DND-41 (cell line): ENCODE results near the gene RBMS2.
A peak's percentile ranks its signal among the peaks of the same experiment; 100 is the strongest.

Source experiments
- ATAC-seq: fragments of 200-7000 bp; cut with Tn5 transposase; 3 replicates; pipeline ENCODE4 v1.9.1; 2021; ENCODE audit warnings: low read depth; ENCODE audit not compliant: insufficient read depth
- DNase-seq: peaks from one replicate; pipeline ENCODE4 v3.0.0-alpha.2; 2020
- H2AFZ ChIP-seq: 2 replicates; pipeline ENCODE4 v1.6.0; 2012; ENCODE audit warnings: low read depth, low read length
- H3K27ac ChIP-seq: 2 replicates; pipeline ENCODE4 v1.5.1; 2012; ENCODE audit warnings: low read length, inconsistent platforms
- H3K27me3 ChIP-seq: fragments of 200-600 bp; sonication (generic); 2 replicates; pipeline ENCODE4 v1.6.0; 2012; ENCODE audit warnings: low read length, mild to moderate bottlenecking, inconsistent platforms; ENCODE audit not compliant: insufficient read depth, poor library complexity
- H3K36me3 ChIP-seq: 2 replicates; pipeline ENCODE4 v1.5.1; 2012; ENCODE audit warnings: low read length, inconsistent platforms; ENCODE audit not compliant: insufficient read depth
- H3K4me1 ChIP-seq: 2 replicates; pipeline ENCODE4 v1.5.1; 2012; ENCODE audit warnings: mild to moderate bottlenecking, low read length; ENCODE audit not compliant: insufficient read depth
- H3K4me2 ChIP-seq: 2 replicates; pipeline ENCODE4 v1.6.0; 2012; ENCODE audit warnings: mild to moderate bottlenecking, moderate library complexity, low read length, inconsistent platforms; ENCODE audit not compliant: insufficient read depth
- H3K4me3 ChIP-seq, 2 experiments: fragments of 200-600 bp in 1 of 2; shearing (Covaris generic) in 1 of 2; 2 replicates each; pipeline ENCODE4 v1.5.1; 2012 to 2016; ENCODE audit warnings: inconsistent platforms in 2 of 2, low read length in 2 of 2, mild to moderate bottlenecking in 2 of 2, low read depth in 1 of 2, moderate library complexity in 1 of 2
- H3K79me2 ChIP-seq: 2 replicates; pipeline ENCODE4 v1.6.0; 2012; ENCODE audit warnings: low read length, inconsistent platforms; ENCODE audit not compliant: insufficient read depth
- H3K9ac ChIP-seq: 2 replicates; pipeline ENCODE4 v1.6.0; 2012; ENCODE audit warnings: low read depth, mild to moderate bottlenecking, inconsistent platforms, low read length, moderate library complexity
- H3K9me3 ChIP-seq: 2 replicates; pipeline ENCODE4 v1.5.1; 2012; ENCODE audit warnings: low read length, moderate library complexity, mild to moderate bottlenecking, inconsistent platforms; ENCODE audit not compliant: insufficient read depth, severe bottlenecking
- H4K20me1 ChIP-seq: 2 replicates; pipeline ENCODE4 v1.6.0; 2012; ENCODE audit warnings: low read length; ENCODE audit not compliant: insufficient read depth
- CTCF ChIP-seq: IDR thresholded peaks from 2 replicates; pipeline ENCODE4 v1.5.1; 2012; ENCODE audit warnings: borderline replicate concordance, low read length, moderate library complexity, mild to moderate bottlenecking; ENCODE audit not compliant: poor library complexity, severe bottlenecking; ENCODE audit errors: extremely low read depth
- EZH2 ChIP-seq: IDR thresholded peaks from 3 replicates; pipeline ENCODE4 v1.6.1; 2012; ENCODE audit warnings: borderline replicate concordance, low read depth, mild to moderate bottlenecking, moderate library complexity, low read length, inconsistent platforms; ENCODE audit not compliant: severe bottlenecking

Gene RBMS2

GRCh38 chr12:56632701-56633467 is 111.3 kb downstream of the RBMS2 start:
- Histone ChIP-seq H3K4me1 (peaks cover 71% of the 10 kb centered on the region), H3K4me2 (peak overlapping the region; percentile 72), H3K27ac (no peak overlapping the region), H3K4me3 (no peak overlapping the region), H3K9me3 (no peaks in the 10 kb centered on the region), H2AFZ (no peak overlapping the region), H3K27me3 (no peaks in the 10 kb centered on the region), H3K9ac (peak overlapping the region; percentile 11; the same call in 1 of the 2 replicates), H3K79me2 (peaks cover 65% of the 10 kb centered on the region), H4K20me1 (peaks cover 14% of the 10 kb centered on the region; the same call in 1 of the 2 replicates), H3K36me3 (peaks cover 8% of the 10 kb centered on the region)
- DNase-seq (no peak), ATAC-seq (no peak)
- no peak for TF ChIP-seq CTCF
- TF ChIP-seq EZH2 = no peak

DNA sequence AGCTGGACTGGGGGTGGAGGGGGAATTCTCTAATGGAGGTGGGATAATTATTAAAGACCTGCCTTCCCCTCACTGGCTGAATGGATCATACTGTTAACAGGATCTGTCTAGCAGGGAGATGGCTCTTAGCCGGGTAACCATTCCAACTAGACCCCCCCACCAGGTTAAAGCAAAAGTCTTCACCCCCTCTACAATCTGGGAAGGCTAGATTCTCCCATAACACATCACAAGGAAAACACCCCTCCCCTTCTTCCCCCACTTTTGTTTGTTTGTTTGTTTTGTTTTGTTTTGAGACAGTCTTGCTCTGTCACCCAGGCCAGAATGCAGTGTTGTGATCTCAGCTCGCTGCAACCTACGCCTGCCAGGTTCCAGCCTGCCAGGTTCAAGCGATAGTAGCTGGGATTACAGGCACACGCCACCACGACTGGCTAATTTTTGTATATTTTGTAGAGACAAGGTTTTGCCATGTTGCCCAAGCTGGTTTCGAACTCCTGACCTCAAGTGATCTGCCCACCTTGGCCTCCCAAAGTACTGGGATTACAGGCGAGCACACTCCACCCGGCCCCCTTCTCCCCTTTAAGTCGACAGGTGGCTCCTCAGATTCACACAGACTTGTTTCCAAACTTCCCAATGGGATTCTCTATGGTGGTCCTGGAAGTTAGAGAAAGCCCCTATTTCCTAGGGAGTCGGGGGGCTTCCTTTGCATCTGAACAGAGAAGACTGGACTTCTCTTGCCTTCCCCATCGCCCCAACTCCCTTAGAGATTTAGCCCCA is 112.0 kb downstream of the RBMS2 start:
- Histone ChIP-seq H4K20me1 (peaks cover 8% of the 10 kb centered on the region; the same call in 1 of the 2 replicates), H3K9ac (peak overlapping the region; percentile 61), H3K4me3 (peak overlapping the region; percentile 61 to 83; a peak in 3 of 4 replicates), H2AFZ (peak overlapping the region; percentile 60), H3K9me3 (no peaks in the 10 kb centered on the region), H3K4me1 (peaks cover 63% of the 10 kb centered on the region), H3K4me2 (peak overlapping the region; percentile 72), H3K36me3 (peaks cover 15% of the 10 kb centered on the region), H3K27ac (peak overlapping the region; percentile 68), H3K27me3 (no peaks in the 10 kb centered on the region), H3K79me2 (peaks cover 57% of the 10 kb centered on the region)
- DNase-seq (no peak), ATAC-seq (no peak)
- TF ChIP-seq CTCF (no peak), EZH2 (no peak)

- peak overlapping the region; percentile 61 to 83; a peak in 3 of 4 replicates for H3K4me3 ChIP-seq
- H3K4me1 ChIP-seq = peaks cover 60% of the 10 kb centered on the region
- peak overlapping the region; percentile 60 for H2AFZ ChIP-seq
- H3K79me2 ChIP-seq = peaks cover 50% of the 10 kb centered on the region
- peaks cover 22% of the 10 kb centered on the region for H3K36me3 ChIP-seq
- H3K27me3 ChIP-seq = no peaks in the 10 kb centered on the region
- no peaks in the 10 kb centered on the region for H3K9me3 ChIP-seq
- H3K4me2 ChIP-seq = peak overlapping the region; percentile 72
- H3K27ac ChIP-seq = peak overlapping the region; percentile 68
- DNase-seq = peak; percentile 57
- peak overlapping the region; percentile 61 for H3K9ac ChIP-seq
- peaks cover 3% of the 10 kb centered on the region; the same call in 1 of the 2 replicates for H4K20me1 ChIP-seq
- no peak for ATAC-seq
- TF ChIP-seq CTCF (no peak), EZH2 (no peak)
These were observed 112.7 kb downstream of the RBMS2 start for GRCh38 chr12:56634242-56634836.
